ENCODE results near the gene FRRS1L. TPM values are rescaled to one million over a fixed set of nuclear protein-coding genes. Genes with fewer than 3 reads are reported as not detected.

Gene FRRS1L
- total and polyA plus RNA-seq, 2 donors (not counting 1 experiment from before 2014, with no cell fraction given): not detected

DNA sequence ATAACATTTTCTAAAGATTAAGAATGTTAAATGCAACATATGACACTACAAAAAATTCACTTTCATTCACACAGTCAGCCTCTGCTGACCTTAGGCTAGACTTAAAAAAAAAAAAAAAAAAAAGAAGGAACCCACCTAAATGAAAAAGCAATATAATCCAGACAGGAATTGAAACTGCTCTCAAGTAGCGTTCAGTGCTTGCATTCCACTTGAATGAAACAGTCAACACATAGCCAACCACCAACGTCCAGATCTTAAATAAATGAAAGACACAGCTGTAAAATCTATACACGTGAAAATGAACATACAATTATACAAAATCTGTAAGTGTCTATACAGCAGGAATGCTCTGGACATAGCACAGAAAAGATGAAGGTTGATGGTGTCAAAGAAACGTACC is 58.7 kb downstream of the FRRS1L start:
- Mint-ChIP-seq H3K4me1 (peaks cover 56% of the 10 kb centered on the region), H3K27ac (no peak overlapping the region), H3K9me3 (ENCODE audit: insufficient read depth) (no peaks in the 10 kb centered on the region), H3K27me3 (no peaks in the 10 kb centered on the region), H3K4me3 (peak overlapping the region; percentile 51)
- peak; percentile 36 for ATAC-seq (ENCODE audit: low read depth)
- DNase-seq: peak; percentile 20
- Histone ChIP-seq H3K27ac (ENCODE audit: low read length in 2 of 2) (no peak overlapping the region), H3K4me1 (ENCODE audit: control insufficient read depth in 2 of 2, insufficient read depth in 2 of 2, low read length in 2 of 2) (peaks cover 5 to 28% of the 10 kb centered on the region in 2 donors), H3K4me2 (replicated peaks; ENCODE audit: low read depth, low read length, poor library complexity, severe bottlenecking) (peak overlapping the region; percentile 10), H4K20me1 (ENCODE audit: control insufficient read depth, insufficient read depth, low read length, poor library complexity, severe bottlenecking) (peaks cover 50% of the 10 kb centered on the region), H3K9me3 (ENCODE audit: control extremely low read depth in 1 of 3, control insufficient read depth in 2 of 3, insufficient read depth in 1 of 3, low read length in 2 of 3) (no peaks in the 10 kb centered on the region), H3K9ac (ENCODE audit: low read length) (peak overlapping the region; percentile 1), H3K36me3 (replicated peaks in 1 of 2; ENCODE audit: control extremely low read depth in 1 of 2, control insufficient read depth in 1 of 2, extremely low read depth in 1 of 2, insufficient read depth in 2 of 2, low read length in 1 of 2) (peaks cover 0 to 4% of the 10 kb centered on the region in 2 experiments), H2AFZ (ENCODE audit: insufficient read depth, low read depth, low read length, poor library complexity, severe bottlenecking) (no peak overlapping the region), H3K4me3 (ENCODE audit: control extremely low read depth in 1 of 5, extremely low read depth in 1 of 5, insufficient read depth in 1 of 5, low read depth in 2 of 5, low read length in 4 of 5) (no peak overlapping the region), H3K27me3 (replicated peaks in 1 of 4; ENCODE audit: control extremely low read depth in 1 of 4, control insufficient read depth in 3 of 4, insufficient read depth in 4 of 4, low read length in 3 of 4) (no peaks in the 10 kb centered on the region), H3K79me2 (ENCODE audit: control insufficient read depth, insufficient read depth, low read length) (peaks cover 84% of the 10 kb centered on the region)
- WGBS (ENCODE audit: insufficient coverage): no CpG with 5 or more reads among the region's 4 CpGs
- TF ChIP-seq CTCF (IDR thresholded peaks at IDR 0.05): no peak
- no peak for TF ChIP-seq EZH2 (IDR thresholded peaks at IDR 0.05; ENCODE audit: borderline replicate concordance, insufficient read depth, low read depth, low read length, poor library complexity, severe bottlenecking)
- CTCF ChIA-PET: interaction anchor here (0.7 kb wide), 3 partner anchors 15 to 320 kb away, joined by 3 to 6 read pairs (median 4); no protein-coding TSS in a partner anchor
- intact Hi-C loops (cut with micrococcal nuclease): no loop called here
- POLR2A ChIA-PET: no interaction called here

GRCh38 chr9:109107402-109108240 is 59.4 kb downstream of the FRRS1L start:
- H3K4me3 ChIP-seq (ENCODE audit: control extremely low read depth in 1 of 5, extremely low read depth in 1 of 5, insufficient read depth in 1 of 5, low read depth in 2 of 5, low read length in 4 of 5): no peak overlapping the region
- no peaks in the 10 kb centered on the region for H3K27me3 Mint-ChIP-seq
- DNase-seq (no peak), ATAC-seq (ENCODE audit: low read depth) (no peak)
- H3K4me2 ChIP-seq (replicated peaks; ENCODE audit: low read depth, low read length, poor library complexity, severe bottlenecking): peak overlapping the region; percentile 10
- intact Hi-C loops (cut with micrococcal nuclease): no loop called here
- H3K4me1 Mint-ChIP-seq: peaks cover 55% of the 10 kb centered on the region
- H3K4me1 ChIP-seq (ENCODE audit: control insufficient read depth in 2 of 2, insufficient read depth in 2 of 2, low read length in 2 of 2): peaks cover 5 to 28% of the 10 kb centered on the region in 2 donors
- no CpG with 5 or more reads among the region's 4 CpGs for WGBS (ENCODE audit: insufficient coverage)
- no peaks in the 10 kb centered on the region for H3K9me3 ChIP-seq (ENCODE audit: control extremely low read depth in 1 of 3, control insufficient read depth in 2 of 3, insufficient read depth in 1 of 3, low read length in 2 of 3)
- peak overlapping the region; percentile 1 for H3K9ac ChIP-seq (ENCODE audit: low read length)
- H3K4me3 Mint-ChIP-seq: no peak overlapping the region
- ChIA-PET CTCF (interaction anchor here (0.8 kb wide), 1 partner anchor 219 kb away, joined by 4 read pairs; no protein-coding TSS in a partner anchor), POLR2A (interaction anchor here (0.7 kb wide), 1 partner anchor 8 kb away, joined by 6 read pairs; no protein-coding TSS in a partner anchor)
- peaks cover 84% of the 10 kb centered on the region for H3K79me2 ChIP-seq (ENCODE audit: control insufficient read depth, insufficient read depth, low read length)
- H3K9me3 Mint-ChIP-seq (ENCODE audit: insufficient read depth): no peaks in the 10 kb centered on the region
- H3K27me3 ChIP-seq (replicated peaks in 1 of 4; ENCODE audit: control extremely low read depth in 1 of 4, control insufficient read depth in 3 of 4, insufficient read depth in 4 of 4, low read length in 3 of 4): no peaks in the 10 kb centered on the region
- no peak overlapping the region for H3K27ac ChIP-seq (ENCODE audit: low read length in 2 of 2)
- peaks cover 49% of the 10 kb centered on the region for H4K20me1 ChIP-seq (ENCODE audit: control insufficient read depth, insufficient read depth, low read length, poor library complexity, severe bottlenecking)
- no peak for TF ChIP-seq CTCF (IDR thresholded peaks at IDR 0.05)
- H2AFZ ChIP-seq (ENCODE audit: insufficient read depth, low read depth, low read length, poor library complexity, severe bottlenecking): no peak overlapping the region
- H3K36me3 ChIP-seq (replicated peaks in 1 of 2; ENCODE audit: control extremely low read depth in 1 of 2, control insufficient read depth in 1 of 2, extremely low read depth in 1 of 2, insufficient read depth in 2 of 2, low read length in 1 of 2): peaks cover 0 to 9% of the 10 kb centered on the region in 2 experiments
- H3K27ac Mint-ChIP-seq: peak overlapping the region; percentile 57

All from B cell (primary cell).